T follicular helper cell (primary cell): ENCODE data around the gene ME3.
"Not testable (repeated sequence)": the region's sequence is repeated elsewhere in the genome, so short reads cannot be mapped to it uniquely, and the experiment has no call there.

Experiments used
- DNase-seq: peaks from one replicate; pipeline ENCODE4 v3.0.0-alpha.2; 2020; ENCODE audit warnings: low read depth

ME3 gene

GRCh38 chr11:86558841-86559240 is 113.6 kb downstream of the ME3 start:
- DNase-seq, result no peak

GRCh38 chr11:86558207-86558606 is 114.2 kb downstream of the ME3 start:
- no peak for DNase-seq

GRCh38 chr11:86555866-86556265 is 116.5 kb downstream of the ME3 start:
- no peak for DNase-seq

DNA sequence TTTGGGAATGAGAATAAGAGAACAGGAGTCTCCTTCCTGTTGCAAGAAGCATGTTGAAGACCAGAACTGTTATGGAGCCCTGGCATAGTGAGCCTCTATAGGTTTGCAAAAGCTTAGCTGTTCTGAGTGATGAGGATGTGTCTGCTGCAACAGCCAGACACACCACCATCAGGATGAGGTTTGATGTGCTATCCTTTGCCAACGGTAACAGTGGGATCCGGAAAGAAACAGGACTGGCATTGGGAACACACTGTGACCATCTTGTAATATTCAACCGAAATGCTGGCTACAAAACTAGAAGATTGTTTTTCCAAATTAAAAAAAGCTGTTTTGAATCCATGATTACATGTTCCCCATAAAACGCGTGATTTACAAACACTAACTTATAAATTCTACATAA is 117.0 kb downstream of the ME3 start:
- no peak for DNase-seq

DNA sequence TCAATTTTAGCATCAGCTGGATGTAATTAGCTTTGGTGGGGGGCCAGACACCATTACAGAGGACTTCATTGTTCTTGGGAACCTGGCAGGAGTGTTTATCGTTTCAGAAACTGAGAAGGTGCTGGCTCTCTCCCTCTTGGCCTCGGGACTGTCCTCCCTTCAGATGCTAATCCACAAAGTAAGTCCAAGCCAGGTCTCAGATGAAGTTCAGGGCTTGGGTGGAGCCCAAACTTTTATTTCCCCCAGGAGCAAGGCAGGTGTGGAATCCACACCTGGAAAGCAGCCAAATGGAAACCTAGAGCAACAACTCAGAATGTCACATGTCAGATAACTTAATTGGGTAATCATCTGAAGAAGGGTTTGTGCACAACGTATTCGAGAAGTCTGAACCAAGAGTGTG is 119.2 kb downstream of the ME3 start:
- DNase-seq, result no peak

GRCh38 chr11:86551288-86552092 is 120.9 kb downstream of the ME3 start:
- DNase-seq, result no peak

DNA sequence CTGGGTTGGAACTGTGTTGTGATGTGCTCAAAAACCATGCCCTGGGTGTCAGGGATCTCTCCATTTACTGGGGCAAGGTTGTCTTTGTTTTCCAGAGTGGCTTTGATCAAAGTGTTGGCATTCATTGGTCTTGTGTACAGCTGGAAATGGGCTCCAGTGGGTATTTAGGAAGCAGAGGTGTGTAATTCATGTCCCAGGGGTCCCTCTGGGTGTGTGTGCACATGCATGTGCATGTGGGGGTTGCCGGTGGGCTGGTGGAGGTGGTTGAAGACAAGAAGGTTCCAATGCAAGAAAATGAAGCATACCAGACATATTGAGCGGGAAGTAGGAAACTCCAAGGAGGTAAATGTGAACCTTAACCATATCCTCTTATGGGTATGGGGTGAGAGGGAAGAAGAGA is 121.7 kb downstream of the ME3 start:
- DNase-seq, result no peak

GRCh38 chr11:86548271-86548917 is 124.0 kb downstream of the ME3 start:
- DNase-seq, result no peak

DNA sequence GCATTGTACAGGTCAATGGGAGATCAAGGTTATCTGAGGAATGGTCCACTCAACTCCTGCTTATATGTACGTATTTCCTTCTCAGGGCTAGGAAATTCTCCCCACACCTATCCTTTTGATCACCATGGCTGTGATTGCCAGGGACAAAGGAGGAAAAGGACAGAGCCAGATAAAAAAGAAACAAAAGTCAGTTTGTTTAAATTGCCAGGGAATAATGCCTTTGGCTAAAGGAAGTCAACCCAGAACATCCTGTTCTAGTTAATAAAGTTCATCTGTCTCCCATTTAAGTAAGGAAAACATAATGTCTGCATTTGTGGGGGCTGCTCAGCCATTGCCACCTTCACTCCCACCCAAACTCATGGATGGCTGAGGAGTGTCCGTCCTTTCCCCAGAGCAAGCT is 124.7 kb downstream of the ME3 start:
- no peak for DNase-seq

- not testable (repeated sequence) for DNase-seq
Observed at GRCh38 chr11:86541299-86541698, 131.1 kb downstream of the ME3 start.

GRCh38 chr11:86538223-86538548 is 134.2 kb downstream of the ME3 start:
- DNase-seq, result no peak

GRCh38 chr11:86537541-86538222 is 134.7 kb downstream of the ME3 start:
- DNase-seq, result no peak

- DNase-seq, result no peak
Observed at GRCh38 chr11:86535773-86536172, 136.6 kb downstream of the ME3 start.

GRCh38 chr11:86524620-86525352 is 147.6 kb downstream of the ME3 start:
- DNase-seq, result no peak

DNA sequence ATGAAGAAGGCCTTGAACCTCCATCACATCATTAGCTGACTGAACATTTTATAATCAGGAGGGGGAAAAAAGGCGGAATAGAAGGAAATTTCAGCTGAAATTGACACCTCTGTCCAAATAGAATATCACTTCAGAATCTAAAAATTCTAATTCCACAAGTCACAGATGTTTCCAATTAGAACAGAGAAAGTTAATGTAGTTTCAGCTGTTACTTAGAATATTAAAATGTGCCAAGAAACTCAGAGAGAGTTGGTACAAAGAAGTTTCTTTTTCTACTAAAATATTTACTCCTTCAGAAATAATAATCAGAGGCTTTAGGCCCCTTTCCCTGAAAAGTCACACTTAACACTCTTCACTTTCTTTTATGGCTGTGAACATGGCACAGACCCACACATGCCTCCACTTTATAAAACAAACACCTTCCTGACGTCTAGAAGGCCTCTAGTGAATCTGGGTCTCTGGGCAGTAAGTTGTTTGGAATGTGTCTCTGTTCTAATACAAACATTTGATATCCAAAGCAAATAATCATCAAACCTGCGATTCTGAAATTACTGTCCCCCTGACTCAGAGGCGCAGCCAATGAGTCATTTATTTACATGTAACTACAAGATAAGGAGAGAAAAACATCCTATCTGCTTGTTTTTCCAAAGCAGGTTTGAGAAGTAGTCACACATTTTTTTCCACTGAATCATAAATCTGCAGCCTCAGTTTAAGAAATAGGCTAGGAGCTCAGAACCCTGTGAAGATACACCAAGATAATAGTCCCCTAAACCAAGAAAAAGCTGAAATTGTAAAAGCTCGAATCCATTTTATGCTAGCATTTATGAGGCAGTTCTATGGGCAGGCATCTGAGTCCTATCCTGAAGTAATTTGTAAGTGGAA is 148.4 kb downstream of the ME3 start:
- DNase-seq, result no peak

DNA sequence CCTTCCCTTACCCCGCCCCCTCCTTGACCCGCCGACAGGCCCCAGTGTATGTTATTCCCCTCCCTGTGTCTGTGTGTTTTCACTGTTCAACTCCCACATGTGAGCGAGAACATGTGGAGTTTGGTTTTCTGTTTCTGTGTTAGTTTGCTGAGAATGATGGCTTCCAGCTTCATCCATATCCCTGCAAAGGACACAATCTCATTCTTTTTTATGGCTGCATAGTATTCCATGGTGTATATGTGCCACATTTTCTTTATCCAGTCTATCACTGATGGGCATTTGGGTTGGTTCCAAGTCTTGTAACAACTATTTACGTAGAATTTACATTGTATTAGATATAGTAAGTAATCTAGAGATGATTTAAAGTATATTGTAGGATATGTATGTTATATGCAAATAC is 149.9 kb downstream of the ME3 start:
- DNase-seq, result not testable (repeated sequence)

DNA sequence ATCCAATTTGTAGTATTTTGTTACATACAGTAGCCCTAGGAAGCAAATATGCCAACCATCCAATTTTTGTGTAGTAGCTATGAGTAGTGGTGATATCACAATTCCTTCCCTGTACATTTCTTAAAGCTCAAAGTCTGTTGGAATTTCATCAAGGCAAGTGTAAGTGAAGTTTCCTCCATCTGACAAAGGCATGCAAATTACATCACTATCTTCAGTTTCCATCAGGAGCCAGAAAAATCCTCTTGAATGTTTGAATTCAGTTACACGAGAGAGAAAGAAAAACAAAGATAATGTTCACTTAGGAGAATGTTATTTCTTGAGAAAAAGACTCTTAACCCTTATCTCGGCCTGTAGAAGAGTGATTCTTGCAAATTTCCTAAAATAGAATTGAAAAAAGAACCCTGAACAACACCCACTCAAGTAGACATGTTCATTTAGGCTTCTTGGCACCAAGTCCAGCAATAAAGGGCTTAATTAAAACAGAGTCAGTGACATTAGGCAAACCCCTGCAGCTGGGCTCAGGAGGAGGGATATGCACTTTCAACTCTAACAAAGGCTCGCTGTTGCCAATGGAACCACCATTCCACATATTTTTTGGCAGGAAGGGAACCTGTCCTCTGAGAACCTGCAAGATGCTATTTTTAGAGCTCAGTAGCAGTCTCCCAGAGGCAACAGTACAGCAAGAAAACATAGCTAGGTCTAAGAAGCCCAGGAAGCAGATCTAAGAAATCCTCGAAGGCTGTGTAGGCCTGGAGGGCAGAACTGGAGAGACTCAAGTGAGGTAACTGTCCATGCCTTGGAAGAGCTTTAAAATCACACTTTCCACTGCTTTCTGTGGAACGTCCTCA is 153.1 kb downstream of the ME3 start:
- DNase-seq, result no peak

DNA sequence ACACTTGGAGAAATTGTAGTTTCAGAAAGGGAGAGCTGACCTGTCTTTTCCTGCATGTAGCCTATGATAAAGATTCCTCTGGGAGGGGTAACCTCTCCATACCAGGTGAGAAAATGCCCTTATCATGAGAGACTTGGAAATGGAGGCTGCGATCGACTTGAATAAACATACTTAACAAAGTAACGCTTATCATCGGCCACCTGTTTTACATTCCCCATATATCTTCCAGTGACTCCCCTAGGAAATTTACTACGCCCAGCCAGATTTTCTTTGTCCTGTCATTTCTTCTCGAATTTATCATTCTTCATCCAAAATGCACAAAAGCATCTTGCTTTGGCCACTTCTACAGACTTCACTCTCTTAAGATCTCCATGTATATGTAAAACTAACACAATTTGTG is 154.2 kb downstream of the ME3 start:
- DNase-seq, result no peak

GRCh38 chr11:86517557-86517956 is 154.9 kb downstream of the ME3 start:
- no peak for DNase-seq

- no peak for DNase-seq
Observed at GRCh38 chr11:86515297-86516094, 156.9 kb downstream of the ME3 start.
